ENCODE measurements around the gene ITPK1.

GRCh38 chr14:93160353-93160801, 44.7 kb upstream of the ITPK1 start:
- TF ChIP-seq CTCF (conservative IDR thresholded peaks at IDR 0.05) (peak; percentile 77), ZFX (IDR thresholded peaks at IDR 0.05) (no peak)
